Measurements from ENCODE around the gene CDH13. TPM values are rescaled to one million over a fixed set of nuclear protein-coding genes. Genes with fewer than 3 reads are reported as not detected.

The CDH13 gene
- total and polyA plus RNA-seq, 2 donors (not counting 3 experiments of a cell fraction or from before 2014, with no cell fraction given), result 96.6 to 124 TPM

GRCh38 chr16:83441517-83441916 is 814.7 kb downstream of the CDH13 start:
- H2AFZ ChIP-seq (ENCODE audit: low read depth, low read length), result no peak overlapping the region
- H3K27ac ChIP-seq (ENCODE audit: insufficient read depth, low read depth, low read length), result no peak overlapping the region
- no peaks in the 10 kb centered on the region for H3K36me3 ChIP-seq (ENCODE audit: control insufficient read depth in 2 of 2, extremely low read depth in 1 of 2, insufficient read depth in 2 of 2, low read length in 2 of 2)
- dilution Hi-C loops (cut with MboI; ENCODE audit: extremely low pct_ligation_motif_present, low sequenced_read_pairs), result no loop called here
- TF ChIP-seq GATA2 (IDR thresholded peaks at IDR 0.05; ENCODE audit: insufficient read depth, insufficient read length, low read depth, low read length) (no peak), FOS (IDR thresholded peaks at IDR 0.05; ENCODE audit: borderline replicate concordance, insufficient read depth, low read length) (peak; percentile 58), JUN (IDR thresholded peaks at IDR 0.05; ENCODE audit: borderline replicate concordance, insufficient read depth, insufficient read length, low read depth) (peak; percentile 25)
- no peak for FAIRE-seq
- ChIA-PET CTCF (interaction anchor here (1.0 kb wide), 1 partner anchor 21 kb away, joined by 3 read pairs; no protein-coding TSS in a partner anchor), POLR2A (no interaction called here)
- no peaks in the 10 kb centered on the region for H3K79me2 ChIP-seq (ENCODE audit: control insufficient read depth, insufficient read depth, low read length)
- no peaks in the 10 kb centered on the region for H3K27me3 ChIP-seq (ENCODE audit: control insufficient read depth in 2 of 2, insufficient read depth in 2 of 2, low read length in 2 of 2)
- H3K4me1 ChIP-seq (ENCODE audit: control insufficient read depth, extremely low read depth, insufficient read depth, low read length), result no peaks in the 10 kb centered on the region
- H3K9me1 ChIP-seq (replicated peaks; ENCODE audit: control insufficient read depth, extremely low read depth, insufficient read depth, low read length), result no peaks in the 10 kb centered on the region
- BruUV-seq (replicated peaks), result no TSS peak
- no peaks in the 10 kb centered on the region for H4K20me1 ChIP-seq (replicated peaks; ENCODE audit: control insufficient read depth, extremely low read depth, insufficient read depth, low read length)
- no peak overlapping the region for H3K4me3 ChIP-seq (replicated peaks in 1 of 3; ENCODE audit: insufficient read depth in 1 of 3, low read depth in 1 of 3, low read length in 3 of 3)
- no peaks in the 10 kb centered on the region for H3K9me3 ChIP-seq (replicated peaks; ENCODE audit: control insufficient read depth, insufficient read depth, low read length)
- intact Hi-C loops (cut with micrococcal nuclease), result no loop called here
- peak; percentile 22 for DNase-seq (ENCODE audit: low read depth, low spot score)
- H3K4me2 ChIP-seq (ENCODE audit: insufficient read depth, low read length), result no peak overlapping the region
- no peak overlapping the region for H3K9ac ChIP-seq (replicated peaks; ENCODE audit: extremely low read depth, insufficient read depth, low read length)

GRCh38 chr16:83443972-83444371 is 817.2 kb downstream of the CDH13 start:
- H3K27me3 ChIP-seq (ENCODE audit: control insufficient read depth in 2 of 2, insufficient read depth in 2 of 2, low read length in 2 of 2), result no peaks in the 10 kb centered on the region
- no peak overlapping the region for H2AFZ ChIP-seq (ENCODE audit: low read depth, low read length)
- H3K27ac ChIP-seq (ENCODE audit: insufficient read depth, low read depth, low read length), result no peak overlapping the region
- DNase-seq (ENCODE audit: low read depth, low spot score) (no peak), FAIRE-seq (no peak)
- intact Hi-C loops (cut with micrococcal nuclease) (no loop called here), dilution Hi-C loops (cut with MboI; ENCODE audit: extremely low pct_ligation_motif_present, low sequenced_read_pairs) (no loop called here)
- ChIA-PET POLR2A (no interaction called here), CTCF (interaction anchor here (1.9 kb wide), 1 partner anchor 1181 kb away, joined by 10 read pairs; no protein-coding TSS in a partner anchor)
- no TSS peak for BruUV-seq (replicated peaks)
- H3K4me3 ChIP-seq (replicated peaks in 1 of 3; ENCODE audit: insufficient read depth in 1 of 3, low read depth in 1 of 3, low read length in 3 of 3), result no peak overlapping the region
- no peaks in the 10 kb centered on the region for H4K20me1 ChIP-seq (replicated peaks; ENCODE audit: control insufficient read depth, extremely low read depth, insufficient read depth, low read length)
- no peaks in the 10 kb centered on the region for H3K79me2 ChIP-seq (ENCODE audit: control insufficient read depth, insufficient read depth, low read length)
- no peak overlapping the region for H3K4me2 ChIP-seq (ENCODE audit: insufficient read depth, low read length)
- no peaks in the 10 kb centered on the region for H3K9me1 ChIP-seq (replicated peaks; ENCODE audit: control insufficient read depth, extremely low read depth, insufficient read depth, low read length)
- no peaks in the 10 kb centered on the region for H3K9me3 ChIP-seq (replicated peaks; ENCODE audit: control insufficient read depth, insufficient read depth, low read length)
- H3K4me1 ChIP-seq (ENCODE audit: control insufficient read depth, extremely low read depth, insufficient read depth, low read length), result no peaks in the 10 kb centered on the region
- TF ChIP-seq GATA2 (IDR thresholded peaks at IDR 0.05; ENCODE audit: insufficient read depth, insufficient read length, low read depth, low read length), result no peak
- no peak for TF ChIP-seq EZH2 (IDR thresholded peaks at IDR 0.05; ENCODE audit: borderline replicate concordance, low read depth, low read length, severe bottlenecking)
- no peak for TF ChIP-seq MYC (IDR thresholded peaks at IDR 0.05; ENCODE audit: low read depth, low read length)
- no peak for TF ChIP-seq MAX (IDR thresholded peaks at IDR 0.05; ENCODE audit: insufficient read depth, insufficient read length)
- no peak for TF ChIP-seq POLR2AphosphoS5 (IDR thresholded peaks at IDR 0.05; ENCODE audit: insufficient read depth, low read depth, low read length)
- TF ChIP-seq JUN (IDR thresholded peaks at IDR 0.05; ENCODE audit: borderline replicate concordance, insufficient read depth, insufficient read length, low read depth), result no peak
- TF ChIP-seq CTCF (IDR thresholded peaks at IDR 0.05; ENCODE audit: extremely low read depth in 1 of 2, insufficient read depth in 1 of 2, low read depth in 1 of 2, low read length in 2 of 2), result no peak
- no peak overlapping the region for H3K9ac ChIP-seq (replicated peaks; ENCODE audit: extremely low read depth, insufficient read depth, low read length)
- H3K36me3 ChIP-seq (ENCODE audit: control insufficient read depth in 2 of 2, extremely low read depth in 1 of 2, insufficient read depth in 2 of 2, low read length in 2 of 2), result no peaks in the 10 kb centered on the region

Data from endothelial cell of umbilical vein (primary cell).